ENCODE measurements around the gene CDK15. TPM values are rescaled to one million over a fixed set of nuclear protein-coding genes. Genes with fewer than 3 reads are reported as not detected.

Gene CDK15
- total RNA-seq, 1 donor from 2014 or later = 2.3 TPM

GRCh38 chr2:201930043-201930442 is 123.7 kb downstream of the CDK15 start:
- no peak overlapping the region for H3K4me3 ChIP-seq (ENCODE audit: low read depth, low read length)
- no peak for DNase-seq (ENCODE audit: low read depth)
- no peak for TF ChIP-seq CTCF (conservative IDR thresholded peaks at IDR 0.05; ENCODE audit: low read depth, low read length)

DNA sequence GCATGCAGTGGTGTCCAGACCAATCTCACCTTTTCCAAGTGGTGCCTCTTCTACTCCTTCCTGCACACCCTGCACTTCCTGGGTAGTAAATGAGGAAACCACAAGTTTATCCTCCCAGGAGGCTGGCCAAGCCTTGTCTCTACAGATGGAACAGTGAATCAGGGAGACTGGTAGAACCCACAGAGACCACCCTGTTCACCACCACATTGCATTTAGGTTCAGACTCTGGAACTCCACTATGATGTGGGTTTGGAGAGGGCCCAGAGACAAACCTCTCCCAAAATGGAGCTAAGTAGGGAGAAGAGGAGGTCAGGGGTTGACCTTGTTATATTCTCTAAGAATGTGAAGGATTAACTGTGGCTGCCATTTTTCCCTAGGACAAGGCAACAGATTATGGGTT is 124.5 kb downstream of the CDK15 start:
- no peak for TF ChIP-seq CTCF (conservative IDR thresholded peaks at IDR 0.05; ENCODE audit: low read depth, low read length)
- no peak overlapping the region for H3K4me3 ChIP-seq (ENCODE audit: low read depth, low read length)
- DNase-seq (ENCODE audit: low read depth) = no peak

GRCh38 chr2:201931475-201931874 is 125.1 kb downstream of the CDK15 start:
- no peak for DNase-seq (ENCODE audit: low read depth)
- TF ChIP-seq CTCF (conservative IDR thresholded peaks at IDR 0.05; ENCODE audit: low read depth, low read length) = no peak
- H3K4me3 ChIP-seq (ENCODE audit: low read depth, low read length) = no peak overlapping the region

- DNase-seq (ENCODE audit: low read depth) = peak; percentile 32
- no peak overlapping the region for H3K4me3 ChIP-seq (ENCODE audit: low read depth, low read length)
Measured at GRCh38 chr2:201931951-201932350, 125.6 kb downstream of the CDK15 start.

DNA sequence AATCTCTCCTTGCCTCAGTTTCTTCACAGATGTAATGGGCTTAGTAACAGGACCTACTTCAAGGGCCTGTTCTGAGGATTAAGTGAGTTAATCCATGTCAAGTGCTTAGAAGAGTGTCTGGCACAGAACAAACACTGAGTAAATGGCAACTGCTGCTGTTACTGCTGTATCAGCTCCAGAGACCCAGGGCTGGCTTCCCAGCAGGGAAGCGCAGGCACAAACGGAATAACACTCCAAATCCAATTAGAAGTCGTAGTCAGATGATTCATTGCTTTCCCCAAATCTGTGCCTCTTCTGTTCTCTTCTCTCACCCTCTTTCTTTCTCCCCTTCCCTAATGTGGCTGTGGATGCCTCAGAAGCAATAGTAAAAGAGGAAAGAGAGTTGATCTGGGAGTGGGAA is 126.2 kb downstream of the CDK15 start:
- no peak for TF ChIP-seq CTCF (conservative IDR thresholded peaks at IDR 0.05; ENCODE audit: low read depth, low read length)

More at GRCh38 chr2:201931951-201932350, 125.6 kb downstream of the CDK15 start:
- TF ChIP-seq CTCF (conservative IDR thresholded peaks at IDR 0.05; ENCODE audit: low read depth, low read length) = no peak

GRCh38 chr2:201933792-201934237 is 127.5 kb downstream of the CDK15 start:
- no peak for TF ChIP-seq CTCF (conservative IDR thresholded peaks at IDR 0.05; ENCODE audit: low read depth, low read length)
- no peak overlapping the region for H3K4me3 ChIP-seq (ENCODE audit: low read depth, low read length)
- no peak for DNase-seq (ENCODE audit: low read depth)

More for the DNA sequence above, 126.2 kb downstream of the CDK15 start:
- no peak overlapping the region for H3K4me3 ChIP-seq (ENCODE audit: low read depth, low read length)
- DNase-seq (ENCODE audit: low read depth) = no peak

DNA sequence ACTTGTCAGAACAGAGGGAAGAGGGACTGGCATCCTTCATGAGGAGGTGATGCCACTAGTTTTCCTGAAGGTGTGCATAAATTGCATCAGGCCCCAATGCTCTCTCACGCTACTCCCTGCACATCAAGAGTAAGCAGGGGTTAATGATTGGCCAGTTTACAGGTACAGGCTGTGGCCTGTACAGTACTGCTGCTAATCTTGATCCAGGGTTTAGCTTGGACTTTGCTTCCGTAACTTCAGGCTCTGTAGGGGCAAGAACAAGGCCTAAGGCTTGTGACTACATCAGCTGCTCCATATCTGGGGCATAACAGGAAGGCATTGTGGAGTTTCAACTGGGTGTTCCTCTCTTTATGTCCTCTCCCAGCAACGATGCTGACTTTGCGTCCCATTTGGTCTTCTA is 130.5 kb downstream of the CDK15 start:
- DNase-seq (ENCODE audit: low read depth) = no peak
- no peak for TF ChIP-seq CTCF (conservative IDR thresholded peaks at IDR 0.05; ENCODE audit: low read depth, low read length)
- H3K4me3 ChIP-seq (ENCODE audit: low read depth, low read length) = no peak overlapping the region
